Measurements from ENCODE around the gene UBQLNL.

DNA sequence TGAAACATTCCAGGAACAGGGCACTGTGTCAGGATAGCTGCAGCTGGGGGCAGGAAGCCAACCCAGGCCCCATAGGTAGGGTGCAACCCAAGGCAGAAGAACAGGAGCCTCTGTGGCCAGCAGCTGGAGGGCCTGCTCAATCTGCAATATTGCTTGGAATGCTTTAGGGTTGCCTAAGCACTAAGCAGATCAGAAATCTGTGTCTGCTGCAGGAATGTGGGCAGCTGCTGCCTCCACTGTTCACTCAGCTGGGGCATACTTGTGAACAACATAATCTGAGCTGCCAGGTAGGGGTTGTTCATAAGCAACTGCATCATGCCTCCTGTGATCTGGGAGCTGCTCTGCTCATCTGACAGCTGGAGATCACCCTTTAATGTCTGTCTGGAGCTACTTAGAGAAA, 1.7 kb downstream of the UBQLNL start:
- TF ChIP-seq, protein P1, sequence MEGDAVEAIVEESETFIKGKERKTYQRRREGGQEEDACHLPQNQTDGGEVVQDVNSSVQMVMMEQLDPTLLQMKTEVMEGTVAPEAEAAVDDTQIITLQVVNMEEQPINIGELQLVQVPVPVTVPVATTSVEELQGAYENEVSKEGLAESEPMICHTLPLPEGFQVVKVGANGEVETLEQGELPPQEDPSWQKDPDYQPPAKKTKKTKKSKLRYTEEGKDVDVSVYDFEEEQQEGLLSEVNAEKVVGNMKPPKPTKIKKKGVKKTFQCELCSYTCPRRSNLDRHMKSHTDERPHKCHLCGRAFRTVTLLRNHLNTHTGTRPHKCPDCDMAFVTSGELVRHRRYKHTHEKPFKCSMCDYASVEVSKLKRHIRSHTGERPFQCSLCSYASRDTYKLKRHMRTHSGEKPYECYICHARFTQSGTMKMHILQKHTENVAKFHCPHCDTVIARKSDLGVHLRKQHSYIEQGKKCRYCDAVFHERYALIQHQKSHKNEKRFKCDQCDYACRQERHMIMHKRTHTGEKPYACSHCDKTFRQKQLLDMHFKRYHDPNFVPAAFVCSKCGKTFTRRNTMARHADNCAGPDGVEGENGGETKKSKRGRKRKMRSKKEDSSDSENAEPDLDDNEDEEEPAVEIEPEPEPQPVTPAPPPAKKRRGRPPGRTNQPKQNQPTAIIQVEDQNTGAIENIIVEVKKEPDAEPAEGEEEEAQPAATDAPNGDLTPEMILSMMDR (IDR thresholded peaks at IDR 0.05) = no peak
- TF ChIP-seq ZFX (IDR thresholded peaks at IDR 0.05; ENCODE audit: borderline replicate concordance) = no peak

Measured in 22Rv1 (cell line).